ENCODE results near the gene QRICH1. TPM values are rescaled to one million over a fixed set of nuclear protein-coding genes. Genes with fewer than 3 reads are reported as not detected.
"Not testable (repeated sequence)": the region's sequence is repeated elsewhere in the genome, so short reads cannot be mapped to it uniquely, and the experiment has no call there.

QRICH1 gene
- total RNA-seq, 2 donors from 2014 or later = 83.7 to 110 TPM

DNA sequence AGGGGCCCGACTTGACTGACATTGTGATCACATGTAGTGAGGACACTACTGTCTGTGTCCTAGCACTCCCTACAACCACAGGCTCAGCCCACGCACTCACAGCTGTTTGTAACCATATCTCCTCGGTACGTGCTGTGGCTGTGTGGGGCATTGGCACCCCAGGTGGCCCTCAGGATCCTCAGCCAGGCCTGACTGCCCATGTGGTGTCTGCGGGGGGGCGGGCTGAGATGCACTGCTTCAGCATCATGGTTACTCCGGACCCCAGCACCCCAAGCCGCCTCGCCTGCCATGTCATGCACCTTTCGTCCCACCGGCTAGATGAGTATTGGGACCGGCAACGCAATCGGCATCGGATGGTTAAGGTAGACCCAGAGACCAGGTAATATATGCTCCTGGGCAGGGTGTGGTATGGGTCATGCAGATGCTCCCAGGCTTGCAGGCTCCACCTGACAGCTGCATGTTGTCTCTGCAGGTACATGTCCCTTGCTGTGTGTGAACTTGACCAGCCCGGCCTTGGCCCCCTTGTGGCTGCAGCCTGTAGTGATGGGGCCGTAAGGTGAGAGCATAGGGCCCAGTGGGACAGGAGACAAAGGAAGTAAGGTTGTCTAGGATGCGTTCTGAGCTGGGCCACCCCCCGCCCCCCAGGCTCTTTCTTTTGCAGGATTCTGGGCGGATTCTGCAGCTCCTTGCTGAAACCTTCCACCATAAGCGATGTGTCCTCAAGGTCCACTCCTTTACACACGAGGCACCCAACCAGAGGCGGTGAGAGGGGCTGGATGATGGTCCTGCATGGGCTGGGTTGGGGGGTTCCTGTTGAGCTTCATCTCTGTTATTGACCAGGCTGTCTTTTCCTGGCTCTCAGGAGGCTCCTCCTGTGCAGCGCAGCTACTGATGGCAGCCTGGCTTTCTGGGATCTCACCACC, 79.9 kb downstream of the QRICH1 start:
- Histone ChIP-seq H3K4me1 (ENCODE audit: control insufficient read depth in 1 of 2, low read depth in 2 of 2) (peaks cover 8 to 13% of the 10 kb centered on the region in 2 donors), H3K36me3 (peaks cover 29% of the 10 kb centered on the region), H3K27ac (no peak overlapping the region), H3K9me3 (no peaks in the 10 kb centered on the region), H3K4me3 (no peak overlapping the region), H3K27me3 (replicated peaks; ENCODE audit: insufficient read depth) (no peaks in the 10 kb centered on the region)
- TF ChIP-seq, protein P1, sequence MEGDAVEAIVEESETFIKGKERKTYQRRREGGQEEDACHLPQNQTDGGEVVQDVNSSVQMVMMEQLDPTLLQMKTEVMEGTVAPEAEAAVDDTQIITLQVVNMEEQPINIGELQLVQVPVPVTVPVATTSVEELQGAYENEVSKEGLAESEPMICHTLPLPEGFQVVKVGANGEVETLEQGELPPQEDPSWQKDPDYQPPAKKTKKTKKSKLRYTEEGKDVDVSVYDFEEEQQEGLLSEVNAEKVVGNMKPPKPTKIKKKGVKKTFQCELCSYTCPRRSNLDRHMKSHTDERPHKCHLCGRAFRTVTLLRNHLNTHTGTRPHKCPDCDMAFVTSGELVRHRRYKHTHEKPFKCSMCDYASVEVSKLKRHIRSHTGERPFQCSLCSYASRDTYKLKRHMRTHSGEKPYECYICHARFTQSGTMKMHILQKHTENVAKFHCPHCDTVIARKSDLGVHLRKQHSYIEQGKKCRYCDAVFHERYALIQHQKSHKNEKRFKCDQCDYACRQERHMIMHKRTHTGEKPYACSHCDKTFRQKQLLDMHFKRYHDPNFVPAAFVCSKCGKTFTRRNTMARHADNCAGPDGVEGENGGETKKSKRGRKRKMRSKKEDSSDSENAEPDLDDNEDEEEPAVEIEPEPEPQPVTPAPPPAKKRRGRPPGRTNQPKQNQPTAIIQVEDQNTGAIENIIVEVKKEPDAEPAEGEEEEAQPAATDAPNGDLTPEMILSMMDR (IDR thresholded peaks at IDR 0.05) = peak; percentile 42
- DNase-seq (ENCODE audit: low spot score) (no peak), ATAC-seq (ENCODE audit: insufficient number of reproducible peaks, low FRiP score, low read depth) (no peak)

DNA sequence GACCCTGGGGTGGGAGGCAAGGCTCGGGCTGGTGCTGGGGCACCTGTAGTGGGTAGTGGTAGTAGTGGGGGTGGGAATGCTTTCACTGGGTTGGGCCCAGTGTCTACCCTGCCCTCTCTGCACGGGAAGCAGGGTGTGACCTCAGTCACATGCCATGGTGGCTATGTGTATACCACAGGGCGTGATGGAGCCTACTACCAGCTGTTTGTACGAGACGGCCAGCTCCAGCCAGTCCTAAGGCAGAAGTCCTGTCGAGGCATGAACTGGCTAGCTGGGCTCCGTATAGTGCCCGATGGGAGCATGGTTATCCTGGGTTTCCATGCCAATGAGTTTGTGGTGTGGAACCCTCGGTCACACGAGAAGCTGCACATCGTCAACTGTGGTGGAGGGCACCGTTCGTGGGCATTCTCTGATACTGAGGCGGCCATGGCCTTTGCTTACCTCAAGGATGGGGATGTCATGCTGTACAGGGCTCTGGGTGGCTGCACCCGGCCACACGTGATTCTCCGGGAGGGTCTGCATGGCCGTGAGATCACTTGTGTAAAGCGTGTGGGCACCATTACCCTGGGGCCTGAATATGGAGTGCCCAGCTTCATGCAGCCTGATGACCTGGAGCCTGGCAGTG, 80.6 kb downstream of the QRICH1 start:
- H3K9me3 ChIP-seq = no peaks in the 10 kb centered on the region
- no peak overlapping the region for H3K4me3 ChIP-seq
- no peak for ATAC-seq (ENCODE audit: insufficient number of reproducible peaks, low FRiP score, low read depth)
- no peak overlapping the region for H3K27ac ChIP-seq
- DNase-seq (ENCODE audit: low spot score) = no peak
- TF ChIP-seq, protein P1 (IDR thresholded peaks at IDR 0.05) = no peak
- H3K4me1 ChIP-seq (ENCODE audit: control insufficient read depth in 1 of 2, low read depth in 2 of 2) = peaks cover 4 to 16% of the 10 kb centered on the region in 2 donors
- H3K27me3 ChIP-seq (replicated peaks; ENCODE audit: insufficient read depth) = no peaks in the 10 kb centered on the region
- H3K36me3 ChIP-seq = peaks cover 29% of the 10 kb centered on the region

DNA sequence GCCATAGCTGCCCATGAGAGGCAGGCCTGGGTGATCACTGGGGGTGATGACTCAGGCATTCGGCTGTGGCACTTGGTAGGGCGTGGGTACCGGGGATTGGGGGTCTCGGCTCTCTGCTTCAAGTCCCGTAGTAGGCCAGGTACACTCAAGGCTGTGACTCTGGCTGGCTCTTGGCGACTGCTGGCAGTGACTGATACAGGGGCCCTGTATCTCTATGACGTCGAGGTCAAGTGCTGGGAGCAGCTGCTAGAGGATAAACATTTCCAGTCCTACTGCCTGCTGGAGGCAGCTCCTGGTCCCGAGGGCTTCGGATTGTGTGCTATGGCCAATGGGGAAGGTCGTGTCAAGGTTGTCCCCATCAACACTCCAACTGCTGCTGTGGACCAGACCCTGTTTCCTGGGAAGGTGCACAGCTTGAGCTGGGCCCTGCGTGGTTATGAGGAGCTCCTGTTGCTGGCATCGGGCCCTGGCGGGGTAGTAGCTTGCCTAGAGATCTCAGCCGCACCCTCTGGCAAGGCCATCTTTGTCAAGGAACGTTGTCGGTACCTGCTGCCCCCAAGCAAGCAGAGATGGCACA, 81.3 kb downstream of the QRICH1 start:
- no peak overlapping the region for H3K4me3 ChIP-seq
- H3K27ac ChIP-seq = no peak overlapping the region
- H3K27me3 ChIP-seq (replicated peaks; ENCODE audit: insufficient read depth) = no peaks in the 10 kb centered on the region
- no peaks in the 10 kb centered on the region for H3K9me3 ChIP-seq
- ATAC-seq (ENCODE audit: insufficient number of reproducible peaks, low FRiP score, low read depth) (no peak), DNase-seq (ENCODE audit: low spot score) (no peak)
- peaks cover 2 to 17% of the 10 kb centered on the region in 2 donors for H3K4me1 ChIP-seq (ENCODE audit: control insufficient read depth in 1 of 2, low read depth in 2 of 2)
- TF ChIP-seq, protein P1 (IDR thresholded peaks at IDR 0.05) = no peak
- peaks cover 29% of the 10 kb centered on the region for H3K36me3 ChIP-seq

DNA sequence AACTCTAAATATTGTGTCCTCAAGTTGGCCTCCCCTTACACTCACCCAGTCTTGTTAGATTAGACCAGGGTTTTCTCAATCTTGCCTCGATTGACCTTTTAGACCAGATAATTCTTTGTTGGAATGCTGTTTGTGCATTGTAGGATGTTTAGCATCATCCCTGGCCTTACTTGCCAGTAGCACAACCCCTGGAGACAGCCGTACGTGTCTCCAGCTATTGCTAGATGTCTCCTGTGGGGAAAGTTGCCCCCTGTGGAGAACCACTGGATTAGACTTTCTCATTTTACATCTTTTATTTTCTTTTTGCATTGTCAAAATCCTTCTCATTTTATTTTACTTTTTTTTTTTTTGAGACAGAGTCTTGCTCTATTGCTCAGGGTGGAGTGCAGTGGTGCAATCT, 84.5 kb downstream of the QRICH1 start:
- Histone ChIP-seq H3K27me3 (replicated peaks; ENCODE audit: insufficient read depth) (no peaks in the 10 kb centered on the region), H3K36me3 (peaks cover 17% of the 10 kb centered on the region), H3K4me3 (no peak overlapping the region), H3K27ac (no peak overlapping the region), H3K4me1 (ENCODE audit: control insufficient read depth in 1 of 2, low read depth in 2 of 2) (peaks cover 5 to 21% of the 10 kb centered on the region in 2 donors), H3K9me3 (no peaks in the 10 kb centered on the region)
- DNase-seq (ENCODE audit: low spot score) (no peak), ATAC-seq (ENCODE audit: insufficient number of reproducible peaks, low FRiP score, low read depth) (no peak)
- TF ChIP-seq, protein P1 (IDR thresholded peaks at IDR 0.05) = no peak

DNA sequence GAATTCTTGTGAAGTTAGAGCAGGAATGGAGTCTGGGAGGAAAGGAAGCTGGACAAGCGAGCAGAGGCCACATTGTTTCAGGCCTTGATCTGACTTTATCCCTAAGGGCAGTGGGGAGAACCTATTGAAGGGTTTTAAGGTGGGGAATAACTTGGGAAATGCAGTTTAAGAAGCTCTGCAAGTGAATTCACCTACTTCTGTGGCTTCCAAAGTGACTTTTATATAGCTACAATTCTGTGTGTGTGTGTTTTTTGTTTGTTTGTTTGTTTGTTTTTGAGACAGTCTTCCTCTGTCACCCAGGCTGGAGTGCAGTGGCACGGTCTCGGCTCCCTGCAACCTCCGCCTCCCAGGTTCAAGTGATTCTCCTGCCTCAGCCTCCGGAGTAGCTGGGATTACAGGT, 85.2 kb downstream of the QRICH1 start:
- Histone ChIP-seq H3K27ac (peak overlapping the region; percentile 97), H3K4me1 (ENCODE audit: control insufficient read depth in 1 of 2, low read depth in 2 of 2) (peaks cover 5 to 21% of the 10 kb centered on the region in 2 donors), H3K4me3 (peak overlapping the region; percentile 91), H3K36me3 (peaks cover 15% of the 10 kb centered on the region)
- H3K9me3 ChIP-seq; DNase-seq (ENCODE audit: low spot score); H3K27me3 ChIP-seq (replicated peaks; ENCODE audit: insufficient read depth); ATAC-seq (ENCODE audit: insufficient number of reproducible peaks, low FRiP score, low read depth): not testable (repeated sequence)

Data from thoracic aorta (tissue), 2 donors.